HEK293 (cell line): Measurements from ENCODE around the gene TBC1D20.

Source experiments
- CTCF ChIA-PET: fragments of 350-600 bp; formaldehyde crosslinking; extraction: SDS; loops from one replicate; lab custom pipeline; 2021; ENCODE audit warnings: antibody characterized with exemption; lab: Yijun Ruan, JAX
- POLR2A ChIA-PET: fragments of 300-600 bp; formaldehyde crosslinking; extraction: SDS; loops from one replicate; lab custom pipeline; 2020; ENCODE audit warnings: antibody characterized with exemption, inconsistent platforms; lab: Yijun Ruan, JAX
- H3K27ac ChIP-seq: fragments of 200-500 bp; sonication (Bioruptor generic); 2 replicates; pipeline ENCODE4 v1.5.1; 2014; ENCODE audit warnings: low read depth, low read length, control low read depth, inconsistent platforms; ENCODE audit errors: extremely low read depth
- H3K36me3 ChIP-seq, 2 experiments: fragments of 200-500 bp in 1 of 2; sonication (Bioruptor generic) in 1 of 2; 1 replicate in 1 of 2; 2 replicates in 1 of 2; pipeline ENCODE4 v1.5.1; 2014 to 2017; ENCODE audit warnings: inconsistent platforms in 2 of 2, low read length in 2 of 2; ENCODE audit not compliant: control insufficient read depth in 2 of 2, insufficient read depth in 1 of 2
- H3K4me1 ChIP-seq: fragments of 200-500 bp; sonication (Bioruptor generic); 2 replicates; pipeline ENCODE4 v1.5.1; 2014; ENCODE audit warnings: mild to moderate bottlenecking, low read length, inconsistent platforms; ENCODE audit not compliant: control insufficient read depth, insufficient read depth
- H3K4me3 ChIP-seq: 2 replicates; pipeline ENCODE4 v1.5.1; 2011; ENCODE audit warnings: low read depth, mild to moderate bottlenecking, control low read depth, low read length, moderate library complexity
- H3K9me3 ChIP-seq: fragments of 200-500 bp; sonication (Bioruptor generic); 2 replicates; pipeline ENCODE4 v1.5.1; 2014; ENCODE audit warnings: low read depth, low read length, inconsistent platforms; ENCODE audit not compliant: control insufficient read depth, insufficient read depth
- BCL11B ChIP-seq: fragments of 450-650 bp; formaldehyde crosslinking; IDR thresholded peaks from 2 replicates; pipeline ENCODE4 v1.5.1; 2016; ENCODE audit warnings: low read depth, missing biosample characterization, missing genetic modification characterization
- HOXD13 ChIP-seq: sonication (generic); formaldehyde crosslinking; IDR thresholded peaks from 2 replicates; pipeline ENCODE4 v1.8.0; 2022; ENCODE audit warnings: missing genetic modification reagents, borderline replicate concordance
- ZBTB8A ChIP-seq: fragments of 450-650 bp; formaldehyde crosslinking; IDR thresholded peaks from 2 replicates; pipeline ENCODE4 v1.5.1; 2016; ENCODE audit warnings: missing biosample characterization, missing genetic modification characterization
- ZIC2 ChIP-seq: fragments of 450-650 bp; formaldehyde crosslinking; IDR thresholded peaks from 2 replicates; pipeline ENCODE4 v1.5.1; 2016; ENCODE audit warnings: missing biosample characterization, missing genetic modification characterization
- ZNF10 ChIP-seq: fragments of 450-650 bp; formaldehyde crosslinking; IDR thresholded peaks from 2 replicates; pipeline ENCODE4 v1.5.1; 2017; ENCODE audit warnings: missing biosample characterization, missing genetic modification characterization
- ZNF132 ChIP-seq: fragments of 450-650 bp; formaldehyde crosslinking; IDR thresholded peaks from 2 replicates; pipeline ENCODE4 v1.5.1; 2017; ENCODE audit warnings: missing biosample characterization, missing genetic modification characterization, borderline replicate concordance
- ZNF214 ChIP-seq: fragments of 450-650 bp; formaldehyde crosslinking; IDR thresholded peaks from 2 replicates; pipeline ENCODE4 v1.5.1; 2017; ENCODE audit warnings: missing biosample characterization, mild to moderate bottlenecking, missing genetic modification characterization, borderline replicate concordance
- ZNF239 ChIP-seq: fragments of 450-650 bp; formaldehyde crosslinking; IDR thresholded peaks from 2 replicates; pipeline ENCODE4 v1.5.1; 2016; ENCODE audit warnings: missing biosample characterization, missing genetic modification characterization
- ZNF48 ChIP-seq: fragments of 450-650 bp; formaldehyde crosslinking; IDR thresholded peaks from 2 replicates; pipeline ENCODE4 v1.5.1; 2016; ENCODE audit warnings: missing biosample characterization, missing genetic modification characterization
- ZNF548 ChIP-seq: fragments of 450-650 bp; formaldehyde crosslinking; IDR thresholded peaks from 2 replicates; pipeline ENCODE4 v1.5.1; 2016; ENCODE audit warnings: missing biosample characterization, missing genetic modification characterization
- ZNF555 ChIP-seq: fragments of 450-650 bp; formaldehyde crosslinking; conservative IDR thresholded peaks from 2 replicates; pipeline ENCODE4 v1.5.1; 2017; ENCODE audit warnings: missing biosample characterization, mild to moderate bottlenecking, missing genetic modification characterization, inconsistent platforms
- ZNF596 ChIP-seq: fragments of 450-650 bp; IDR thresholded peaks from 2 replicates; pipeline ENCODE4 v1.5.0; 2018; ENCODE audit warnings: missing biosample characterization, mild to moderate bottlenecking, missing genetic modification characterization, moderate library complexity
- ZNF747 ChIP-seq: fragments of 450-650 bp; formaldehyde crosslinking; IDR thresholded peaks from 2 replicates; pipeline ENCODE4 v1.5.1; 2016; ENCODE audit warnings: missing biosample characterization, missing genetic modification characterization
- TF ChIP-seq, protein P1 (sequence below): fragments of 450-650 bp; formaldehyde crosslinking; IDR thresholded peaks from 2 replicates; pipeline ENCODE4 v1.5.1; 2016; ENCODE audit warnings: missing biosample characterization, missing genetic modification characterization, borderline replicate concordance
- TF ChIP-seq, protein P2 (sequence below): fragments of 450-650 bp; formaldehyde crosslinking; IDR thresholded peaks from 2 replicates; pipeline ENCODE4 v1.5.1; 2016; ENCODE audit warnings: missing biosample characterization, missing genetic modification characterization
- TF ChIP-seq, protein P3 (sequence below): fragments of 450-650 bp; formaldehyde crosslinking; IDR thresholded peaks from 2 replicates; pipeline ENCODE4 v1.5.1; 2016; ENCODE audit warnings: missing biosample characterization, missing genetic modification characterization
- TF ChIP-seq, protein P4 (sequence below): fragments of 450-650 bp; formaldehyde crosslinking; IDR thresholded peaks from 2 replicates; pipeline ENCODE4 v1.5.1; 2016; ENCODE audit warnings: missing biosample characterization, missing genetic modification characterization

The TBC1D20 gene

DNA sequence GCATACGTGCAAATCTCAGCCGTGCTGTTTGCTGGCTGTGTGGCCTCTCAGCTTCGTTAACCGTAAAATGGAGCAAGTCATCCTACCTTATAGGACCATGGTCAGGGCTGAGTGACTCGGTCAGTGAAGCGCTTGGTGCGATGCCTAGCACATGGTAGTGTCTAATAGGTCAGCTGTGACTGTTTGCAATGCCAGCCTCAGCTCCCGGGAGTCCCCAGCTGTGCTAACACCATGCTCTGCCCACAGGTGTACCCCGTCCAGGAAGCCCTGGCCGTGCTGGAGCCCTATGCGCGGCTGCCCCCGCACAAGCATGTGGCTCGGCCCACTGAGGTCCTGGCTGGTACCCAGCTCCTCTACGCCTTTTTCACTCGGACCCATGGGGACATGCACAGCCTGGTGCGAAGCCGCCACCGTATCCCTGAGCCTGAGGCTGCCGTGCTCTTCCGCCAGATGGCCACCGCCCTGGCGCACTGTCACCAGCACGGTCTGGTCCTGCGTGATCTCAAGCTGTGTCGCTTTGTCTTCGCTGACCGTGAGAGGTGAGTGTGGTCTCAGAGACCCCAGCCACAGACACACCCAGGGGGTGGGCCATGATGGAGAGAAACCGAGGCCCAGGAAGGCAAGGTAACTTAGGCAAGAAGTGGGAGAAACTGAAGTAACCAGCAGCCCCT lies 71.2 kb downstream of the TBC1D20 start (continued):
- TF ChIP-seq ZNF132 (tag by site-specific recombination) (no peak), ZNF239 (tag by site-specific recombination) (no peak), ZNF747 (tag by site-specific recombination) (no peak), BCL11B (tag by site-specific recombination) (no peak), ZNF555 (tag by site-specific recombination) (no peak)
- TF ChIP-seq, protein P1, sequence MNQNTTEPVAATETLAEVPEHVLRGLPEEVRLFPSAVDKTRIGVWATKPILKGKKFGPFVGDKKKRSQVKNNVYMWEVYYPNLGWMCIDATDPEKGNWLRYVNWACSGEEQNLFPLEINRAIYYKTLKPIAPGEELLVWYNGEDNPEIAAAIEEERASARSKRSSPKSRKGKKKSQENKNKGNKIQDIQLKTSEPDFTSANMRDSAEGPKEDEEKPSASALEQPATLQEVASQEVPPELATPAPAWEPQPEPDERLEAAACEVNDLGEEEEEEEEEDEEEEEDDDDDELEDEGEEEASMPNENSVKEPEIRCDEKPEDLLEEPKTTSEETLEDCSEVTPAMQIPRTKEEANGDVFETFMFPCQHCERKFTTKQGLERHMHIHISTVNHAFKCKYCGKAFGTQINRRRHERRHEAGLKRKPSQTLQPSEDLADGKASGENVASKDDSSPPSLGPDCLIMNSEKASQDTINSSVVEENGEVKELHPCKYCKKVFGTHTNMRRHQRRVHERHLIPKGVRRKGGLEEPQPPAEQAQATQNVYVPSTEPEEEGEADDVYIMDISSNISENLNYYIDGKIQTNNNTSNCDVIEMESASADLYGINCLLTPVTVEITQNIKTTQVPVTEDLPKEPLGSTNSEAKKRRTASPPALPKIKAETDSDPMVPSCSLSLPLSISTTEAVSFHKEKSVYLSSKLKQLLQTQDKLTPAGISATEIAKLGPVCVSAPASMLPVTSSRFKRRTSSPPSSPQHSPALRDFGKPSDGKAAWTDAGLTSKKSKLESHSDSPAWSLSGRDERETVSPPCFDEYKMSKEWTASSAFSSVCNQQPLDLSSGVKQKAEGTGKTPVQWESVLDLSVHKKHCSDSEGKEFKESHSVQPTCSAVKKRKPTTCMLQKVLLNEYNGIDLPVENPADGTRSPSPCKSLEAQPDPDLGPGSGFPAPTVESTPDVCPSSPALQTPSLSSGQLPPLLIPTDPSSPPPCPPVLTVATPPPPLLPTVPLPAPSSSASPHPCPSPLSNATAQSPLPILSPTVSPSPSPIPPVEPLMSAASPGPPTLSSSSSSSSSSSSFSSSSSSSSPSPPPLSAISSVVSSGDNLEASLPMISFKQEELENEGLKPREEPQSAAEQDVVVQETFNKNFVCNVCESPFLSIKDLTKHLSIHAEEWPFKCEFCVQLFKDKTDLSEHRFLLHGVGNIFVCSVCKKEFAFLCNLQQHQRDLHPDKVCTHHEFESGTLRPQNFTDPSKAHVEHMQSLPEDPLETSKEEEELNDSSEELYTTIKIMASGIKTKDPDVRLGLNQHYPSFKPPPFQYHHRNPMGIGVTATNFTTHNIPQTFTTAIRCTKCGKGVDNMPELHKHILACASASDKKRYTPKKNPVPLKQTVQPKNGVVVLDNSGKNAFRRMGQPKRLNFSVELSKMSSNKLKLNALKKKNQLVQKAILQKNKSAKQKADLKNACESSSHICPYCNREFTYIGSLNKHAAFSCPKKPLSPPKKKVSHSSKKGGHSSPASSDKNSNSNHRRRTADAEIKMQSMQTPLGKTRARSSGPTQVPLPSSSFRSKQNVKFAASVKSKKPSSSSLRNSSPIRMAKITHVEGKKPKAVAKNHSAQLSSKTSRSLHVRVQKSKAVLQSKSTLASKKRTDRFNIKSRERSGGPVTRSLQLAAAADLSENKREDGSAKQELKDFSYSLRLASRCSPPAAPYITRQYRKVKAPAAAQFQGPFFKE (tag by site-specific recombination), result no peak
- TF ChIP-seq, protein P2, sequence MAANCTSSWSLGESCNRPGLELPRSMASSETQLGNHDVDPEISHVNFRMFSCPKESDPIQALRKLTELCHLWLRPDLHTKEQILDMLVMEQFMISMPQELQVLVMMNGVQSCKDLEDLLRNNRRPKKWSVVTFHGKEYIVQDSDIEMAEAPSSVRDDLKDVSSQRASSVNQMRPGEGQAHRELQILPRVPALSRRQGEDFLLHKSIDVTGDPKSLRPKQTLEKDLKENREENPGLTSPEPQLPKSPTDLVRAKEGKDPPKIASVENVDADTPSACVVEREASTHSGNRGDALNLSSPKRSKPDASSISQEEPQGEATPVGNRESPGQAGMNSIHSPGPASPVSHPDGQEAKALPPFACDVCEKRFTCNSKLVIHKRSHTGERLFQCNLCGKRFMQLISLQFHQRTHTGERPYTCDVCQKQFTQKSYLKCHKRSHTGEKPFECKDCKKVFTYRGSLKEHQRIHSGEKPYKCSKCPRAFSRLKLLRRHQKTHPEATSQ (tag by site-specific recombination), result no peak
- TF ChIP-seq, all 188 proteins: peak for 0

DNA sequence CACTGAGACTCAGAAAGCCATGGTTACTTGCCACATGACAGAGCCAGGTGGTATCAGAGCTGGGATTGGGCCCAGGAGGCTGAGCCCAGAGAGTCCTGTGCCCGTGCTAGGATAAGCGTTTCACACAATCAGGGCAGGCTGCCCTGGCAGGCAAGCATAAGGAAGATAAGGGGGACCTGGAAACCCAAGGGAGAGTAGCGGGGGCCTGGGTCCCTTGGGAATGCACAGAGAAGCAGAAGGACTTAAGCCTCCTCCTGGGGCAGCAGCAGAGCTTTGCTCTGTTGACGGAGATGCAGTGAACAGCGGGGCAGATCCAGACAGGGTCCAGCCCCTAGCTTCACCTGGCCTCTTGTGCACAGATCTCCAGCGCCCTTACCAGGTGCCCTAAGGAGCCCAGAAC lies 73.1 kb downstream of the TBC1D20 start:
- no peaks in the 10 kb centered on the region for H3K9me3 ChIP-seq
- TF ChIP-seq HOXD13 (CRISPR knock-in tag), result no peak
- TF ChIP-seq, all 188 proteins: peak for 0
- Histone ChIP-seq H3K27ac (no peak overlapping the region), H3K4me3 (no peak overlapping the region), H3K36me3 (peaks cover 28 to 56% of the 10 kb centered on the region in 2 experiments), H3K4me1 (no peaks in the 10 kb centered on the region)
- CTCF ChIA-PET, result interaction anchor here (1.0 to 1.3 kb wide), 2 partner anchors 35 to 42 kb away, joined by 3 to 4 read pairs; no protein-coding TSS in a partner anchor
- POLR2A ChIA-PET, result no interaction called here

DNA sequence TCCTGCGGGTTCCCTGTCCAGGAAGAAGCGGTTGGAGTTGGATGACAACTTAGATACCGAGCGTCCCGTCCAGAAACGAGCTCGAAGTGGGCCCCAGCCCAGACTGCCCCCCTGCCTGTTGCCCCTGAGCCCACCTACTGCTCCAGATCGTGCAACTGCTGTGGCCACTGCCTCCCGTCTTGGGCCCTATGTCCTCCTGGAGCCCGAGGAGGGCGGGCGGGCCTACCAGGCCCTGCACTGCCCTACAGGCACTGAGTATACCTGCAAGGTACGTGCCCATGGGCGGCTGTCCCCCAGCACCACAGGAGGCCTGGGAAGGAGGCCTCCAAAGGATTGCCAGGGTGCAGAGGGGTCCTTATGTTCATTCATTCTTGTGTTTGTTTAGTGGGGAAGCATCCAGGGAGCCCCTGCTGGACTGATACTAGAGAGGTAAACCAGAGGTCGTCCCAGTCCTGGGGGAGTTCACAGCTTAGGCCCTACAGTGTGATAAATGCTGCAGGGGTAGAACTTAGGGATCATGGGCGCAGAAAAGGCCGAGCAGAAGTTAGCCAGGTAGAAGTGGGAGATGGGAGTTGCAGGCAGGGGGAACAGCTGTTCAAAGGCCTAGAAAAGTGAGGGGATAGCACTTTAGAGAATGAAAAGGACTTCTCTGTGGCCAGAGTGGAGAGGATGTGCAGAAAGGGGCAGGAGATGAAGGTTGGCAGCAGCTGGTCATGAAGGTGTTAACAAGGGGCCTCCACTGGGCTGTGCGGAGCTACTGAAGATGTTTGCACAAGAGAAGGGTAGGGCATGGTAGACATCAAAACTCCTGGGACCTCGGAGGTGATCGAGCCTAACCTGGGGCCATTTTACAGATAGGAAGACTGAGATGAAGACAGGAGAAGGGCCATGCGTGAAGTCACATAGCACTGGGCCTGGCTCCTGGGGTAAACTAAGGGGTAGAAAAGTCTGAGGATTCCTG lies 74.0 kb downstream of the TBC1D20 start:
- peaks cover 22 to 49% of the 10 kb centered on the region in 2 experiments for H3K36me3 ChIP-seq
- no peak overlapping the region for H3K27ac ChIP-seq
- TF ChIP-seq ZNF48 (tag by site-specific recombination) (no peak), ZIC2 (tag by site-specific recombination) (no peak), ZNF10 (tag by site-specific recombination) (no peak), ZNF548 (tag by site-specific recombination) (no peak), ZBTB8A (tag by site-specific recombination) (no peak), ZNF214 (no peak), ZNF596 (no peak)
- TF ChIP-seq, protein P3, sequence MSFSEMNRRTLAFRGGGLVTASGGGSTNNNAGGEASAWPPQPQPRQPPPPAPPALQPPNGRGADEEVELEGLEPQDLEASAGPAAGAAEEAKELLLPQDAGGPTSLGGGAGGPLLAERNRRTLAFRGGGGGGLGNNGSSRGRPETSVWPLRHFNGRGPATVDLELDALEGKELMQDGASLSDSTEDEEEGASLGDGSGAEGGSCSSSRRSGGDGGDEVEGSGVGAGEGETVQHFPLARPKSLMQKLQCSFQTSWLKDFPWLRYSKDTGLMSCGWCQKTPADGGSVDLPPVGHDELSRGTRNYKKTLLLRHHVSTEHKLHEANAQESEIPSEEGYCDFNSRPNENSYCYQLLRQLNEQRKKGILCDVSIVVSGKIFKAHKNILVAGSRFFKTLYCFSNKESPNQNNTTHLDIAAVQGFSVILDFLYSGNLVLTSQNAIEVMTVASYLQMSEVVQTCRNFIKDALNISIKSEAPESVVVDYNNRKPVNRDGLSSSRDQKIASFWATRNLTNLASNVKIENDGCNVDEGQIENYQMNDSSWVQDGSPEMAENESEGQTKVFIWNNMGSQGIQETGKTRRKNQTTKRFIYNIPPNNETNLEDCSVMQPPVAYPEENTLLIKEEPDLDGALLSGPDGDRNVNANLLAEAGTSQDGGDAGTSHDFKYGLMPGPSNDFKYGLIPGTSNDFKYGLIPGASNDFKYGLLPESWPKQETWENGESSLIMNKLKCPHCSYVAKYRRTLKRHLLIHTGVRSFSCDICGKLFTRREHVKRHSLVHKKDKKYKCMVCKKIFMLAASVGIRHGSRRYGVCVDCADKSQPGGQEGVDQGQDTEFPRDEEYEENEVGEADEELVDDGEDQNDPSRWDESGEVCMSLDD (tag by site-specific recombination), result no peak
- TF ChIP-seq, protein P4, sequence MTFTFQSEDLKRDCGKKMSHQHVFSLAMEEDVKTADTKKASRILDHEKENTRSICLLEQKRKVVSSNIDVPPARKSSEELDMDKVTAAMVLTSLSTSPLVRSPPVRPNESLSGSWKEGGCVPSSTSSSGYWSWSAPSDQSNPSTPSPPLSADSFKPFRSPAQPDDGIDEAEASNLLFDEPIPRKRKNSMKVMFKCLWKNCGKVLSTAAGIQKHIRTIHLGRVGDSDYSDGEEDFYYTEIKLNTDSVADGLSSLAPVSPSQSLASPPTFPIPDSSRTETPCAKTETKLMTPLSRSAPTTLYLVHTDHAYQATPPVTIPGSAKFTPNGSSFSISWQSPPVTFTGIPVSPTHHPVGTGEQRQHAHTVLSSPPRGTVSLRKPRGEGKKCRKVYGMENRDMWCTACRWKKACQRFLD (tag by site-specific recombination), result no peak
- CTCF ChIA-PET, result interaction anchor here (1.0 to 1.5 kb wide), 3 partner anchors 34 to 43 kb away, joined by 3 to 5 read pairs (median 4); no protein-coding TSS in a partner anchor
- POLR2A ChIA-PET, result interaction anchor here (0.8 kb wide), 1 partner anchor 168 kb away, joined by 7 read pairs; no protein-coding TSS in a partner anchor
- H3K9me3 ChIP-seq, result no peaks in the 10 kb centered on the region
- no peaks in the 10 kb centered on the region for H3K4me1 ChIP-seq
- H3K4me3 ChIP-seq, result no peak overlapping the region
